K562 (cell line): Measurements from ENCODE around the gene CRYZL1. TPM values are rescaled to one million over a fixed set of nuclear protein-coding genes. Genes with fewer than 3 reads are reported as not detected.
A peak's percentile ranks its signal among the peaks of the same experiment; 100 is the strongest.

Source experiments
- ARHGAP35 ChIP-seq: fragments of 450-650 bp; IDR thresholded peaks from 2 replicates; pipeline ENCODE4 v1.6.1; 2018; ENCODE audit not compliant: partially characterized antibody
- COPS2 ChIP-seq: fragments of 450-650 bp; conservative IDR thresholded peaks from 2 replicates; pipeline ENCODE4 v1.6.1; 2016; ENCODE audit warnings: mild to moderate bottlenecking, moderate library complexity
- CSDE1 ChIP-seq, 2 experiments: fragments of 450-650 bp; IDR thresholded peaks; 2 replicates each; pipeline ENCODE4 v1.6.1; 2016; ENCODE audit warnings: mild to moderate bottlenecking in 1 of 2
- FOXA3 ChIP-seq, 2 experiments: fragments of 450-650 bp in 1 of 2; sonication (generic) in 1 of 2; formaldehyde crosslinking; IDR thresholded peaks in 1 of 2; conservative IDR thresholded peaks in 1 of 2; 2 replicates each; pipeline versions ENCODE4 v1.4.0 to v1.8.0; 2020 to 2022; ENCODE audit warnings: mild to moderate bottlenecking in 2 of 2, missing genetic modification reagents in 1 of 2
- HNRNPL ChIP-seq: fragments of 200-400 bp; formaldehyde crosslinking; IDR thresholded peaks from 2 replicates; pipeline ENCODE4 v1.6.1; 2017; ENCODE audit warnings: low read depth, mild to moderate bottlenecking, low read length
- MYNN ChIP-seq, 2 experiments: sonication (generic); formaldehyde crosslinking in 1 of 2; IDR thresholded peaks; 2 replicates each; pipeline versions ENCODE4 v1.5.0 to v1.6.1; 2016 to 2020; ENCODE audit warnings: antibody characterized with exemption in 1 of 2, missing genetic modification reagents in 1 of 2
- NCOA1 ChIP-seq: fragments of 450-650 bp; IDR thresholded peaks from 2 replicates; pipeline ENCODE4 v1.6.1; 2016; ENCODE audit warnings: low read depth
- PPARD ChIP-seq: fragments of 250-450 bp; sonication (Bioruptor Pico); IDR thresholded peaks from 2 replicates; pipeline ENCODE4 v1.8.0; 2022; ENCODE audit warnings: inconsistent platforms, mild to moderate bottlenecking, moderate library complexity
- SETDB1 ChIP-seq: IDR thresholded peaks from one replicate; pipeline ENCODE4 v1.6.1; 2012; ENCODE audit warnings: low read length, control low read depth, inconsistent platforms
- SMARCB1 ChIP-seq: IDR thresholded peaks from 2 replicates; pipeline ENCODE4 v1.6.1; 2011; ENCODE audit warnings: improper control_type of control experiment, low read depth; ENCODE audit not compliant: insufficient read length
- SRSF7 ChIP-seq: fragments of 200-400 bp; formaldehyde crosslinking; optimal IDR thresholded peaks from 2 replicates; pipeline ENCODE3; 2017; ENCODE audit warnings: mild to moderate bottlenecking, low read depth, low read length
- TSC22D4 ChIP-seq: fragments of 450-650 bp; IDR thresholded peaks from 2 replicates; pipeline ENCODE4 v1.6.1; 2016; ENCODE audit warnings: missing genetic modification characterization, missing biosample characterization, control low read depth
- polyA plus RNA-seq, 8 experiments: library from polyadenylated mRNA; depleted of rRNA in 4 of 8; stranded (reverse) in 5 of 8; unstranded in 3 of 8; fragments of >200 nt; fragmentation: Nextera tagmentation in 2 of 8; fragmentation: Illumina TruSeq in 1 of 8; extraction: Ambion mirVana in 2 of 8; extraction: Trizol in 1 of 8; gene quantifications; 2 replicates each; pipeline versions ENCODE4 v1.2.1 to v1.2.3, GENCODE V29; 2011 to 2014; ENCODE audit warnings: inconsistent platforms in 1 of 8, missing spikeins in 1 of 8
- total RNA-seq, 7 experiments: library from RNA; depleted of rRNA in 6 of 7; stranded (reverse); fragments of >200 nt in 6 of 7; fragmentation: Illumina TruSeq in 2 of 7; extraction: Trizol in 2 of 7; gene quantifications; 2 replicates each; pipeline versions ENCODE4 v1.2.1 to v1.2.3, GENCODE V29; 2011 to 2021; ENCODE audit warnings: low replicate concordance in 1 of 7
- TF ChIP-seq, protein P1 (sequence below): fragments of 450-650 bp; IDR thresholded peaks from 2 replicates; pipeline ENCODE4 v1.6.1; 2016; ENCODE audit warnings: mild to moderate bottlenecking
- TF ChIP-seq, protein P2 (sequence below): sonication (generic); formaldehyde crosslinking; IDR thresholded peaks from 2 replicates; pipeline ENCODE4 v1.8.0; 2022; ENCODE audit warnings: mild to moderate bottlenecking, missing genetic modification reagents
- TF ChIP-seq, protein P3 (sequence below): fragments of 250-450 bp; sonication (Bioruptor Pico); IDR thresholded peaks from 2 replicates; pipeline ENCODE4 v1.8.0; 2022; ENCODE audit warnings: moderate library complexity, mild to moderate bottlenecking, inconsistent platforms
- TF ChIP-seq, protein P4 (sequence below): conservative IDR thresholded peaks from 2 replicates; pipeline ENCODE4 v1.6.1; 2011; ENCODE audit warnings: low read depth, mild to moderate bottlenecking, low read length; ENCODE audit not compliant: control insufficient read depth
- TF ChIP-seq, protein P5 (sequence below): sonication (generic); formaldehyde crosslinking; IDR thresholded peaks from 2 replicates; pipeline ENCODE4 v1.8.1; 2023; ENCODE audit warnings: mild to moderate bottlenecking, missing genetic modification reagents

Gene CRYZL1
- total and polyA plus RNA-seq, 9 of the 15 experiments (the other 6 are each of a cell fraction or from before 2014, with no cell fraction given) = 19.9 to 98.2 (median 39.2) TPM

DNA sequence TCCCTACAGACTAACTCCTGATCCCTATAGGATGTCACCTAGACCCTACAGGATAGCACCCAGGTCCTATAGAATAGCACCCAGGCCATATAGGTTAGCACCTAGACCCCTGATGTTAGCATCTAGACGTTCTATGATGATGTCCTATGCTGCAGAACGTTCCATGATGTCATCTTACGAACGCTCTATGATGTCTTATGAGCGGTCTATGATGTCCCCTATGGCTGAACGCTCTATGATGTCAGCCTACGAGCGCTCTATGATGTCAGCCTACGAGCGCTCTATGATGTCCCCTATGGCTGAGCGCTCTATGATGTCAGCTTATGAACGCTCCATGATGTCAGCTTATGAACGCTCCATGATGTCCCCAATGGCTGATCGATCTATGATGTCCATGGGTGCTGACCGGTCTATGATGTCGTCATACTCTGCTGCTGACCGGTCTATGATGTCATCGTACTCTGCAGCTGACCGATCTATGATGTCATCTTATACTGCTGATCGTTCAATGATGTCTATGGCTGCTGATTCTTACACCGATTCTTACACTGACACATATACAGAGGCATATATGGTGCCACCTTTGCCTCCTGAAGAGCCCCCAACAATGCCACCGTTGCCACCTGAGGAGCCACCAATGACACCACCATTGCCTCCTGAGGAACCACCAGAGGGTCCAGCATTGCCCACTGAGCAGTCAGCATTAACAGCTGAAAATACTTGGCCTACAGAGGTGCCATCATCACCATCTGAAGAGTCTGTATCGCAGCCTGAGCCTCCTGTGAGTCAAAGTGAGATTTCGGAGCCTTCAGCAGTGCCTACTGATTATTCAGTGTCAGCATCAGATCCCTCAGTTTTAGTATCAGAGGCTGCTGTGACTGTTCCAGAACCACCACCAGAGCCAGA, 89.2 kb downstream of the CRYZL1 start (continued):
- TF ChIP-seq, protein P1, sequence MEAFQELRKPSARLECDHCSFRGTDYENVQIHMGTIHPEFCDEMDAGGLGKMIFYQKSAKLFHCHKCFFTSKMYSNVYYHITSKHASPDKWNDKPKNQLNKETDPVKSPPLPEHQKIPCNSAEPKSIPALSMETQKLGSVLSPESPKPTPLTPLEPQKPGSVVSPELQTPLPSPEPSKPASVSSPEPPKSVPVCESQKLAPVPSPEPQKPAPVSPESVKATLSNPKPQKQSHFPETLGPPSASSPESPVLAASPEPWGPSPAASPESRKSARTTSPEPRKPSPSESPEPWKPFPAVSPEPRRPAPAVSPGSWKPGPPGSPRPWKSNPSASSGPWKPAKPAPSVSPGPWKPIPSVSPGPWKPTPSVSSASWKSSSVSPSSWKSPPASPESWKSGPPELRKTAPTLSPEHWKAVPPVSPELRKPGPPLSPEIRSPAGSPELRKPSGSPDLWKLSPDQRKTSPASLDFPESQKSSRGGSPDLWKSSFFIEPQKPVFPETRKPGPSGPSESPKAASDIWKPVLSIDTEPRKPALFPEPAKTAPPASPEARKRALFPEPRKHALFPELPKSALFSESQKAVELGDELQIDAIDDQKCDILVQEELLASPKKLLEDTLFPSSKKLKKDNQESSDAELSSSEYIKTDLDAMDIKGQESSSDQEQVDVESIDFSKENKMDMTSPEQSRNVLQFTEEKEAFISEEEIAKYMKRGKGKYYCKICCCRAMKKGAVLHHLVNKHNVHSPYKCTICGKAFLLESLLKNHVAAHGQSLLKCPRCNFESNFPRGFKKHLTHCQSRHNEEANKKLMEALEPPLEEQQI = peak; percentile 74
- no peak for TF ChIP-seq ARHGAP35
- TF ChIP-seq SRSF7 = no peak
- TF ChIP-seq, protein P2, sequence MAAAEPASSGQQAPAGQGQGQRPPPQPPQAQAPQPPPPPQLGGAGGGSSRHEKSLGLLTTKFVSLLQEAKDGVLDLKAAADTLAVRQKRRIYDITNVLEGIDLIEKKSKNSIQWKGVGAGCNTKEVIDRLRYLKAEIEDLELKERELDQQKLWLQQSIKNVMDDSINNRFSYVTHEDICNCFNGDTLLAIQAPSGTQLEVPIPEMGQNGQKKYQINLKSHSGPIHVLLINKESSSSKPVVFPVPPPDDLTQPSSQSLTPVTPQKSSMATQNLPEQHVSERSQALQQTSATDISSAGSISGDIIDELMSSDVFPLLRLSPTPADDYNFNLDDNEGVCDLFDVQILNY (CRISPR knock-in tag) = no peak
- no peak for TF ChIP-seq SMARCB1
- TF ChIP-seq HNRNPL = no peak
- TF ChIP-seq, protein P3, sequence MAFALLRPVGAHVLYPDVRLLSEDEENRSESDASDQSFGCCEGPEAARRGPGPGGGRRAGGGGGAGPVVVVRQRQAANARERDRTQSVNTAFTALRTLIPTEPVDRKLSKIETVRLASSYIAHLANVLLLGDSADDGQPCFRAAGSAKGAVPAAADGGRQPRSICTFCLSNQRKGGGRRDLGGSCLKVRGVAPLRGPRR = 0 out of 2 replicates have a peak, but pooled peaks have one; percentile 12
- no peak for TF ChIP-seq SETDB1
- no peak for TF ChIP-seq COPS2
- no peak for TF ChIP-seq TSC22D4 (tag)
- 0 out of 4 replicates have a peak, but pooled peaks of 1 of the 2 experiments have one; percentile 39 for TF ChIP-seq CSDE1 (IDR thresholded peaks at IDR 0.05)
- TF ChIP-seq NCOA1 = peak; percentile 93
- TF ChIP-seq FOXA3 (CRISPR knock-in tag; conservative IDR thresholded peaks at IDR 0.05 in 1 of 2, IDR thresholded peaks at IDR 0.05 in 1 of 2) = 0 out of 4 replicates have a peak, but pooled peaks of 1 of the 2 experiments have one; percentile 18
- TF ChIP-seq, protein P4, sequence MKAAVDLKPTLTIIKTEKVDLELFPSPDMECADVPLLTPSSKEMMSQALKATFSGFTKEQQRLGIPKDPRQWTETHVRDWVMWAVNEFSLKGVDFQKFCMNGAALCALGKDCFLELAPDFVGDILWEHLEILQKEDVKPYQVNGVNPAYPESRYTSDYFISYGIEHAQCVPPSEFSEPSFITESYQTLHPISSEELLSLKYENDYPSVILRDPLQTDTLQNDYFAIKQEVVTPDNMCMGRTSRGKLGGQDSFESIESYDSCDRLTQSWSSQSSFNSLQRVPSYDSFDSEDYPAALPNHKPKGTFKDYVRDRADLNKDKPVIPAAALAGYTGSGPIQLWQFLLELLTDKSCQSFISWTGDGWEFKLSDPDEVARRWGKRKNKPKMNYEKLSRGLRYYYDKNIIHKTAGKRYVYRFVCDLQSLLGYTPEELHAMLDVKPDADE = peak; percentile 26; the same call in 1 of the 2 replicates
- TF ChIP-seq, protein P5, sequence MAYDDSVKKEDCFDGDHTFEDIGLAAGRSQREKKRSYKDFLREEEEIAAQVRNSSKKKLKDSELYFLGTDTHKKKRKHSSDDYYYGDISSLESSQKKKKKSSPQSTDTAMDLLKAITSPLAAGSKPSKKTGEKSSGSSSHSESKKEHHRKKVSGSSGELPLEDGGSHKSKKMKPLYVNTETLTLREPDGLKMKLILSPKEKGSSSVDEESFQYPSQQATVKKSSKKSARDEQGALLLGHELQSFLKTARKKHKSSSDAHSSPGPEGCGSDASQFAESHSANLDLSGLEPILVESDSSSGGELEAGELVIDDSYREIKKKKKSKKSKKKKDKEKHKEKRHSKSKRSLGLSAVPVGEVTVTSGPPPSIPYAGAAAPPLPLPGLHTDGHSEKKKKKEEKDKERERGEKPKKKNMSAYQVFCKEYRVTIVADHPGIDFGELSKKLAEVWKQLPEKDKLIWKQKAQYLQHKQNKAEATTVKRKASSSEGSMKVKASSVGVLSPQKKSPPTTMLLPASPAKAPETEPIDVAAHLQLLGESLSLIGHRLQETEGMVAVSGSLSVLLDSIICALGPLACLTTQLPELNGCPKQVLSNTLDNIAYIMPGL (CRISPR knock-in tag) = peak; percentile 61; the same call in 1 of the 2 replicates
- no peak for TF ChIP-seq PPARD (CRISPR knock-in tag)
- peak; percentile 54; the same call in 1 of the 2 replicates for TF ChIP-seq MYNN (IDR thresholded peaks at IDR 0.05)
- TF ChIP-seq MYNN (CRISPR knock-in tag; IDR thresholded peaks at IDR 0.05) = no peak
